GM18502 (cell line): ENCODE results near the gene HADHA.
A peak's percentile ranks its signal among the peaks of the same experiment; 100 is the strongest.

ENCODE experiments used
- ATAC-seq: cut with Tn5 transposase; IDR thresholded peaks from one replicate; pipeline ENCODE4 v1.9.1; 2021; ENCODE audit warnings: mild to moderate bottlenecking; ENCODE audit not compliant: unreplicated experiment, poor library complexity

The HADHA gene

GRCh38 chr2:26245810-26246209 lies 1.4 kb upstream of the HADHA start:
- peak; percentile 61 for ATAC-seq

GRCh38 chr2:26245231-26245732 lies 850 bp upstream of the HADHA start:
- peak; percentile 27 for ATAC-seq

- no peak for ATAC-seq
Measured at GRCh38 chr2:26243470-26244308, 743 bp downstream of the HADHA start.

GRCh38 chr2:26241928-26242436 lies 2.5 kb downstream of the HADHA start:
- no peak for ATAC-seq

- no peak for ATAC-seq
Measured at GRCh38 chr2:26238311-26238958, 6.0 kb downstream of the HADHA start.

- ATAC-seq, result no peak
Measured at GRCh38 chr2:26237868-26238267, 6.6 kb downstream of the HADHA start.

GRCh38 chr2:26235089-26235488 lies 9.3 kb downstream of the HADHA start:
- no peak for ATAC-seq

GRCh38 chr2:26230806-26231205 lies 13.6 kb downstream of the HADHA start:
- ATAC-seq, result no peak

- ATAC-seq, result no peak
Measured at GRCh38 chr2:26229595-26229994, 14.8 kb downstream of the HADHA start.

GRCh38 chr2:26224095-26224494 lies 20.3 kb downstream of the HADHA start:
- no peak for ATAC-seq

- no peak for ATAC-seq
Measured at GRCh38 chr2:26223018-26223417, 21.4 kb downstream of the HADHA start.

GRCh38 chr2:26217720-26218119 lies 26.7 kb downstream of the HADHA start:
- ATAC-seq, result no peak

- ATAC-seq, result no peak
Measured at GRCh38 chr2:26216587-26216986, 27.8 kb downstream of the HADHA start.

GRCh38 chr2:26215833-26216232 lies 28.6 kb downstream of the HADHA start:
- no peak for ATAC-seq

GRCh38 chr2:26214759-26215158 lies 29.7 kb downstream of the HADHA start:
- no peak for ATAC-seq

- ATAC-seq, result no peak
Measured at GRCh38 chr2:26212011-26212410, 32.4 kb downstream of the HADHA start.

- no peak for ATAC-seq
Measured at GRCh38 chr2:26203906-26204305, 40.5 kb downstream of the HADHA start.

- no peak for ATAC-seq
Measured at GRCh38 chr2:26202981-26203490, 41.4 kb downstream of the HADHA start.

GRCh38 chr2:26197516-26197915 lies 46.9 kb downstream of the HADHA start:
- no peak for ATAC-seq

GRCh38 chr2:26196683-26197418 lies 47.6 kb downstream of the HADHA start:
- ATAC-seq, result peak; percentile 43
